Activated T-cell treated with anti-CD3 and anti-CD28 coated beads for 48 hours (primary cell): Measurements from ENCODE around the gene C1QTNF8.
"Not testable (repeated sequence)": the region's sequence is repeated elsewhere in the genome, so short reads cannot be mapped to it uniquely, and the experiment has no call there.

Experiments used
- DNase-seq: peaks from one replicate; pipeline ENCODE4 v3.0.0-alpha.2; 2020; ENCODE audit warnings: low read depth

The C1QTNF8 gene

DNA sequence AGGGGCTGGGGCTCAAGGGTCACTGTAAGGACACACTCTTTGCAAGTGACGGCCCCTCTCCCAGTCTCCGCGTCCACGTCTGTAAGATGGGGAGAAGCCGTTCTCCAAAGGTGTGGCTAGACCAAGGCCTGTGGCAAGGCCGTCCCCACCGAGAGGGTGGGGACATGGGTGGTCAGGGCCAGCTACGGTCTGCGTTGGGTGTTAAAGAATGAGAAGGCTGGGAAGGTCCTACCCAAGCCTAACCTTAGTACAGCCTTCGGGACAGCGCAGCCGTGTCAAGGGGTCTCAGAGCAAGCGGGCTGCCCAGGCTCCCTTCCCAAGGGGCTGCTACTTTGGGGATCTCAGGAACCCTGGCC is 1.9 kb downstream of the C1QTNF8 start:
- no peak for DNase-seq

DNA sequence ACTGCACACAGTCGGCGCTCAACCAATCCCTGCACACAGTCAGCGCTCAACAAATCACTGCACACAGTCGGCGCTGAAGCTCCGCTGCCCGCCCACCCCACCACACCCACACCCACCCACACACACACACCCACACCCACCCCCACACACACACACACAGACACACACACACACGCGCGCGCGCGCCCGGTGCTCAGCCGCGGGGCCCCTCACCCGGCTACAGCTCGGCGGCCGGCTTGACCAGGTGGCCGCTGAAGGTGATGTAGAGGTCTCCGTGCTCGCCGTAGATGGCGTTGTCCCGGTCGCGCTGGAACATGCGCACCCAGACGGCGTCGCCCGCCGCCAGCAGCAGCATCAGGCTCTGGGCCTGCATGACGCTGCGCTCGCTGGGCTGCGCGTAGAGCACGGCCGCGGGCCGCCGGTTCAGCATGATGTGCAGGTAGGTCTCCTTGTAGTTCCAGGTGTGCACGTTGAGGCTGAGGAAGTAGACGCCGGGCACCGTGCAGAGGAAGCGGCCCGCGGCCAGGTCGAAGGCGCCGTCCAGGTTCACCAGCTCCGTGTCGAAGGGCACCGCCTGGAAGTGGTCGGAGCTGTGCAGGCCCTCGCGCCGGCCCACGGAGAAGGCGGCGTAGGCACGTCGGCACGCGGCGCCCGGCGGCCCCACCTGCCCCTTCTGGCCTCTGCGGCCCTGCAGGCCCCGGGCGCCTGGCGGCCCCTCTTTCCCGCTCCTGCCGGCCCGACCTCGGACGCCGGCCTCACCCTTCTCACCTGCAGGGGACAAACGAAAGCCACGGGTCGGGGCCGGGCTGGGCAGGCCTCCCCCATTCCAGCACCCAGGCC is 2.5 kb downstream of the C1QTNF8 start:
- peak; percentile 43 for DNase-seq

DNA sequence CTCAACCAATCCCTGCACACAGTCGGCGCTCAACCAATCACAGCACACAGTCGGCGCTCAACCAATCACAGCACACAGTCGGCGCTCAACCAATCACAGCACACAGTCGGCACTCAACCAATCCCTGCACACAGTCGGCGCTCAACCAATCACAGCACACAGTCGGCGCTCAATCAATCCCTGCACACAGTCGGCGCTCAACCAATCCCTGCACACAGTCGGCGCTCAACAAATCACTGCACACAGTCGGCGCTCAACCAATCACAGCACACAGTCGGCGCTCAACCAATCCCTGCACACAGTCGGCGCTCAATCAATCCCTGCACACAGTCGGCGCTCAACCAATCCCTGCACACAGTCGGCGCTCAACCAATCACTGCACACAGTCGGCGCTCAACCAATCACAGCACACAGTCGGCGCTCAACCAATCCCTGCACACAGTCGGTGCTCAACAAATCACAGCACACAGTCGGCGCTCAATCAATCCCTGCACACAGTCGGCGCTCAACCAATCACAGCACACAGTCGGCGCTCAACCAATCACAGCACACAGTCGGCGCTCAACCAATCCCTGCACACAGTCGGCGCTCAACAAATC is 3.3 kb downstream of the C1QTNF8 start:
- DNase-seq: not testable (repeated sequence)

DNA sequence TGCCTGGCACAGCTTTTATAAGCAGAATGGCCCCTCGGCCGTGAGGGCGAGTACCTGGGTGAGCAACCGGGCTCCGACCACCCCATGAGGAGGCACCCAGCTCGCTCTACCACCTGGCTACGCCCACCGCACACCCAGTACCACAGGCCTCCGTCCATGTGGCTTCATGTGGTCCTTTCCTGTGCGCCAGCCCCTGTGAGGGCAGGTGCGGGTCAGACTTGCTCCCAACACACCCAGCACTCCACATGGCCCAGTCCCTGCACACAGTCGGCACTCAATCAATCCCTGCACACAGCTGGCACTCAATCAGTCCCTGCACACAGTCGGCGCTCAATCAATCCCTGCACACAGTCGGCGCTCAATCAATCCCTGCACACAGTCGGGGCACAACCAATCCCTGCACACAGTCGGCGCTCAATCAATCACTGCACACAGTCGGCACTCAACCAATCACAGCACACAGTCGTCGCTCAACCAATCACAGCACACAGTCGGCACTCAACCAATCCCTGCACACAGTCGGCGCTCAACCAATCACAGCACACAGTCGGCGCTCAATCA is 4.0 kb downstream of the C1QTNF8 start:
- no peak for DNase-seq

DNA sequence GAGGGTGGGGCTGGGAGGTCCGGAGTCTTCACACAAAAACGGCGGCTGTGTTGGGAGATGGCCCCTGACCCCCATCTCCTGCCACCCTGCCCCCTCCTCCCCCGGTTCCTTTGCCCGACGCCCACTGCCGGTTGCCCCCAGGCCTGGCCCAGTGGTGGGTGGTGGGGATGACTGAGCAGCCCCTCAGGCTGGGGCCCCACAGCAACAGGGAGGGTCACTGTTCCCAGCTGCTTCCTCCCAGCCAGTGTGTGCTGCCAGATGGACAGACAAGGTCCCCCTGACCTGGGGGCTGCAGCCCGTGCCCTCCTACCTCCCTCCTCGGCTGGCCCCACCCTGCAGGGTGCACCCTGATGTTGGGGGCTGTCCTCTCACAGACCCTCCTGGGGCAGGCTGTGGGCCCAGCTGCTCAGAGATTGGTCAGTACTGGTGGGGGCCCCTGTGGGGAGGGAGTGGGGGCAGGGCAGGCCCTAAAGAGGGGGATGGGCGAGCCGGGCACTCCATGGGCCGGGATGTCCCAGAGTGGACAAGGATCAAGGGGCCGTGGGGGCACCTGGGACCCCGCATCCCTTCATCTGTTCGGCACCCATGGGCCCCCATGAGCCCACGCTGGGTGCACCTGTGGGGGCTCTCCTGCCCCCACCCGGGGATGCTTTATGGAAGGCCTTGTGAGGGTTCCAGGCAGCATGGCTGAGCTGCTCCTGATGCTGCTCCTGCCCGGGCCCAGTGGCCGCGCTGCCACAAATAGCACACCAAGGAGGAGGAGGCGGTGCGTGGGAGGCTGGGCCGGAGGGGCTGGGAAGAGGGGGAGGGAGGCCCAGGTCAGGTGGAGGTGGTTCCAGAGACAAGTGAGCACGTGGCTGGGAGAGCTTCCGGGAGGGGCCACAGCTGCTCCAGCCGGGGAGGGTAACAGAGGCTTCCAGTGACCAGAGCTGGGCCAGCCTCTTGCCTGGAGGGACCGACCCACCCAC is 5.1 kb downstream of the C1QTNF8 start:
- DNase-seq: no peak

DNA sequence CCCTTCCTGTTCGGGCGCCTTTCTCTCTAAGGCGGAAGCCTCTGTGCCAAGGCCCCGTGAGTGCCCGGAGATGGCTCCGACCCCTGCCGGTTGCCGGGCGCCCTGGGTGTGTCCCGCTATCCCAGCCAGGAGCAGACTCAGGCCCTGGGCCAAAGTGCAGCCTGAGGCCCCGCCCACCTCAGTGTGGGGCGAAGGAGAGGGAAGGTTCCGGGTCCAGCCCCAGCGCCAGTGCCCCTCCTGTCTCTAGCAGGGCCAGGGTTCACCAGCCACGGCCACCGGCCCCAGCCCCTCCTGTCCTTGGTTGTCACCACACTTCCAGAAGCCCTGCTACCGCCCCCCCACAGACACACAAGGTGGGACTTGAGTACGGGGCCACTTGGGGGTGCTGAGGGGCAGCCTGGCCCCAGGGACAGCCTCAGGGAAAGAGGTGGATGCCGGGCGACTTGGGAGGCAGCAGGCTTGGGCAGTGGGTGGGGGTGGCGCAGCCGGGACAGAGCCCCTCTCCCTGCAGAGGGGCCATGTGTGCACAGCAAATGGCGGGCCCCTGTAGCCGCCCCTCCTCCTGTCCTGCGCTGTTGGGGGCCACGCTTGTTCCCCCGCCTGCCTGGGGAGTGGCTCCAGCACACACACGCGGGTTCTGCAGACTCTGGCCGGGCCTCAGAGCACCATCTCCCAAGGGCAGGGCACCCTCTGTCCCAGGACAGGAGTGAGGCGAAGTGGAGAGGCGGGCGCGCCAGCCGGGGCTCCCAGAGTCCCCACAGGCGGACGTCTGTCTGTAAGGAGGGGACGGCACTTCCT is 6.0 kb downstream of the C1QTNF8 start:
- DNase-seq: no peak

DNA sequence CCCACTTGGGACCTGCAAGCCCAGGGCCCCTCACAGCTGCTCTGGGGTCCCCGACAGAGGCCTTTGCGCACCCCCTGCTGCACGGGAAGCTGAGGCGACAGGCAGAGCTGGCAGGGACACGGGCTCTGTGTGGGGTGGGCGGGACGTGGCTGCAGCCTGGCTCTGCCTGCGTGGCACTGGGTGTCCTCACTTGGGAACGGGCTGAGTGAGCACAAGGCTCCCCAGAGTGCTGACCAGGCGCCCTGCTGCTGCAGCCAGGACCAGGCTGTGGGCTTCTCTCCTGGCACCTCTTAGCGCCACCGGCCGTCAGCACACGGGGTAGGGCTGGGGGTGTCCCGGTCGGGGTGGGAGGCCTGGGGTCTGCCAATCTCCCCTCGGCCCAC is 6.6 kb downstream of the C1QTNF8 start:
- DNase-seq: no peak

DNA sequence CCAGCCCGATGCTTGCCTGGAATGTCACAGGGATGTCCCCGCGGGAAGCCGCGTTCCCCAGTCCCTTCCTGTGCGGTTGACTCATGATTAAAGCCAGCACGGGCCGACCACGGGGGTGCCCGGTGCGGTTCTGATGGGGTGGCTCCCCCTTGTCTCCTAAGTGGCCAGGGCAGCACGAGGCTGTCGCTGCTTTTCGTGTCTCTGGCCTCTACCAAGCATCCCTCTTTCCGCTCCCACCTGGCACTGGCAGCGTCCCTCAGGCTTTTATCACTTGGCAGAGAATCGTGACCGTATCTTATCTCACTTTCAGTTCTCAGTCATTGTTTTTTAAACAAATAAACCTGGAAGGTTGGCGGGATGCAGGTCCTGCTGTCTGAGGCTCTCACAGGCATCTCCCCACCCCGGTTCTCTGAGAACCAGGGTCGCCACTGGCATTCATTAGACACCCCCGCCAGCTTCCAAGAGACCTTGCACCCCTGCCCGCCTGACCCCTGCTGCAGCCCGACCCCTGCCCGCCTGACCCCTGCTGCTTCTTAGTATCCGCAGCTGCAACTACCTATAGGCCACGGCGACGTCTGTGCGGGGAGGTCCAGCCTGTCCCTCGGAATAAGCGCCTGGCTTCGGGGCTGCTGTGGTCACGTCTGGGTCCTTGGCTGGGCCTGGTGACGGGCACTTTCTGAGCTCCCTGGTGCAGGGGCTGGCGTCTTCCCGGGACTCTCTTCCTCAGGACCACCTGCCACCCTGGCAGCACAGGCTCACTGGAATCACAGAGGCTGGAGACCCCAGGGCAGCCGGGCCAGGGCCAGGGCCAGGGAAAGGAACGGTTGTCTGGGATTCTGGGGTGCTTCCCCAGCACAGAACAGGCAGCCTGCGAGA is 7.5 kb downstream of the C1QTNF8 start:
- DNase-seq: no peak

DNA sequence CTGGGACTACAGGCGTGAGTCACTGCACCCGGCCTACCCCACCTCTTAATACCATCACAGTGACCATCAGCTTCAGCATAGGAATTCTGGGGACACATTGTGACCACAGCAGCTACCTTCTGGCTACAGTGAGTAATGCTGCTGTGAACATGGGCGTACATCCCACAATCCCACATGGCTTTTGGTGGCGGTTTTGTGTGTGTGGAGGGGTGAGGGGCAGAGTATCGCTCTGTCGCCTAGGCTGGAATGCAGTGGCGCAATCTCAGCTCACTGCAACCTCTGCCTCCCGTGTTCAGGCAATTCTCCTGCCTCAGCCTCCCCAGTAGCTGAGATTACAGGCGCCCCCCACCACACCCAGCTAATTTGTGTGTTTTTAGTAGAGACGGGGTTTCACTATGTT is 9.6 kb downstream of the C1QTNF8 start:
- DNase-seq: not testable (repeated sequence)

DNA sequence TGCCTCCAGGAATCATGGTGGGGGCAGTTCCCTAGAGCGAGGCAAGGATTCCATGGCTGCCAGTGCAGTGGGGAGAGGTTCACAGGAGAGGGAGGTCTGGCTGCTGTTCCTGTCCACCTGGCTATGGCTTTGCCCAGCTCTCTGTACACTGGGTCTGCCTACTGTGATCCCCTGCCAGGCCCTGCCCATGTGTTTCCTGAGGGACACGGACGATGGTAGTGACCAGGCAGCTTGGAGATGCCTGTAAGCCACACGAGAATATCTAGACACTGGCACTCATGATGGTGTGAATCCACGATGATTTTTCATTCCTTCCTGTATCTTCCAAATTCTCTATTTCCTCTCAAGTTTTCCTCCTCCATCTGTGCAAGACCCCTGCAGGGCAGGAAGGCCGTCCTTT is 11.1 kb downstream of the C1QTNF8 start:
- DNase-seq: no peak

DNA sequence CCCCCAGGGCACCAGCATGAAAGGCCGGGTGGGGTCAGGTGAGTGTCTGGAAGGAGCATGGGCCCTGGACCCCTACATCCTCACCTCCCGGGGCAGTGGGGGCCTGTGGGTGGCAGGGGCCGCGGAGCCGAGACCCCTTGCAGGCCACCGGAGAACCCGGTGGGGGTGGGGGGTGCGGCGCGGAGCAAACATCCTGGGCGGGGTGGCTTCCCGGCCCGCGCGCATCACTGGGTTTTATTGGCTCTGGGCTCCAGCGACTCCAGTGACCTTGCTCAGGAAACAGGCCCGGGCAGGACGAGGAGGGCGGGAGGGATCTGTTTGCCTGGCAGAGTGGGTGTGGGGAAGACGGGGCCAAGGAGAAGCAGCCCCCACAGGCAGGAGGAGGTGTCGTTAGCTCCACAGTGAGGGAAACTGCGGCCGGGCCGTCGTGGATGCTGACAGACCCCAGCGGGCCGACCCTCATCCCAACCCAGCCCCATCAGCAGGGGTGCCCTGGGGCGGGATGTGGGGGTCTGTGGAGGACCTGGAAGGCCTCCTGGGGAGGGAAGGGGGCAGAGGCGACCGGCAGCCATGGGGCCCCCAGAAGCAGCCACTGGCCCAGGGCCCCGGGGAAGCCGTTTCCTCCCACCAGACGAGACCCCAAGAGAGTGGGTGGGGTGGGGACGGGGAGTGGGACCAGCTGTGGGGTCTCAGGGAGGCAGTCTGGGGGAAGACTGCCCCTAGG is 12.9 kb downstream of the C1QTNF8 start:
- DNase-seq: no peak

DNA sequence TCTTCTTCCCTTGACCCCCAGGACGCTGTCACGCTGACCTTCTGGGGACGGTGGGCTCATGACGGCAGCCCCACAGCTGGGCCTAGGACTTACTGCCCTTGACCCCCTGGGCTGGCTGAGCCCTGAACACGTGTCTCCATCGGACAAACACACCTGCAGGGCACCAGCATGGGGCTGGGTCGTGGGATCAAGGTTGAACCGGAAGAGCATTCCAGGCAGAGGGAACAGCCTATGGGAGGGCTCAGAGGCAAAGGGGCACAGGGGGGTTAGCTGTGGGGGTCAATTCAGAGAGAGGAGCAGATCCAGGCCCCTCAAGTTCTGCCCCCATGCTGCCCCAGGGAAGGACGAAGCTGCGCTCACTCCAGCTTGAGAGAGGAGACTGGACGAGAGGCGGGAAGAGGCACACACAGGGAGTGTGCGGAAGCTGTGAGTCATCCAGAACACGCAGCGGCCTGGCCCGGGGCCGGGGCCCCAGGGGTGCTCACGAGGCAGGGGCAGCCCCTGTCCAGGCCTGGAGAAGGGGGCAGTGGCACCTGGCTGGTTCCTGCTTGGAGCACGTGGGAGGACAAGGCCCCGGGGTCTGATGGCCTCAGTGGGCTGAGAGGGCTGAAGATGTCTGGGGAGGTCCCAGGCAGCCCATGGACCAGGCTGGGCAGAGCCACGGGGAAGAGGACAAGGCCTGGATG is 13.6 kb downstream of the C1QTNF8 start:
- no peak for DNase-seq

DNA sequence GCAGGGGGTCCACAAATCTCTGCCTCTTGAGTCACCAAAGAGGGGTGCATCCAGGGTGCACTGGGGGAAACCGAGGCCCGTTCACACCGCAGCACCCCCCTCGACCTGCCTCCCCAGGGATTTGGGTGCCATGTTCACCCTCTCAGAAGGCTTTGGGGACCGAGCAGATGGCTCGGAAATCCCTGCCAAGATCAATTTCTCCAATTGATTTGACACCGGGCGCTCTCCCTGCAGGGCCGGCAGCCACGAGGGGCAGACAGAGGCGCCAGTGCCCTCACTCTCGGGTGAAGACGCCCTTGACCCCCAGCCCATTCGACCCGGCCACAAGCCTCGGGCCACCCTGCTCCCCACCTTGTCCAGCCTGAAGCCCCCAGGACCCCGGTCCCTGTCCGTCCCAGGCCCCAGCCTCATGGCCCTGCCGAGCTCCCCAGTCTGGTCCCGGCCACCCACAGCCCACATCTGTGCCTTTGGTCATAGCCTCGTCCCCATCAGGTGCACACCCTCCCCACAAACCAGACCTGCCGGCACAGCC is 14.2 kb downstream of the C1QTNF8 start:
- DNase-seq: no peak

DNA sequence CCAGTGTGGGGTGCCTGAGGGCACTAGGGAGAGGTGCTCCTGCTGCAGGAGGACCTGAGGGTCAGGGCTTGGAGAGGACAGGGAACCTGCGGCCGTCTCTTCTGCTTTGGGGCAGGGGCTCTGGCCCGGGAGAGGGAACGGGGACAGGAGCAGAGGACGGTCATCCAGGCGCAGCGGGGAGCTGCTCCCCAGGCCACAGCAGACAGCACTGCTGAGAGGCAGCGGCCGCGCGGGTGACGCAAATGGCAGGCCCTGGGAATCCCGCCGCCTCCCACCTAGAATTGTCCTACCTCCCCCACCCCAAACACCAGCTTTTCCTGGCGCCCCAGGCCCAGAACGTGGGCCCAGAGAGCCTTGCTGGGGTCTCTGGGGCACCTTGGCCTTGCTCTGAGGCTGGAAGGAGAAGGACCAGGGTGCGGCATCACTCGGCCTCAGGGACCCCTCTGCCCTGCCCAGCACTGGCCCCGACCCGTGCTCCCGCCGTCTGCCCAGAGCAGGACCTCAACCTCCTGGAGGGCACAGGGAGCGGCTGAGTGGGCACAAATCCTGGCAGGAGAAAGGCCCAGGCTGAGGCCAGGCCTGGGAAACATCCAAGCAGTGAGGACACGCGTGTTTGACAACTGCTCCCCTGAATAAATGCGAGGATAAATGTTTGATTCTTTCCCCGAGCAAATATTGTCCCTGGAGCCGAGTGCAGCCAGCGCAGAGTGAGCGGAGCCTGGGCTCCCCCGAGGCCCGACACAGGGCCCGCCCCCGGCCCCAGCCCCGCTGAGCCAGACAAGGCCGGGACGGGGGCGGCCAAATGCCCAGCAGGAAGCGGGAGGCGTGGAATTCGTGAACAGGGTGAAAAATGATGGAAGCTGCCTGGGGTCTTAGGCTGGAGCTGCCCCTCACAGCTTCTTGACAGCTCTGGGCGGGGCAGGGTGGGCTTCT is 15.0 kb downstream of the C1QTNF8 start:
- no peak for DNase-seq

DNA sequence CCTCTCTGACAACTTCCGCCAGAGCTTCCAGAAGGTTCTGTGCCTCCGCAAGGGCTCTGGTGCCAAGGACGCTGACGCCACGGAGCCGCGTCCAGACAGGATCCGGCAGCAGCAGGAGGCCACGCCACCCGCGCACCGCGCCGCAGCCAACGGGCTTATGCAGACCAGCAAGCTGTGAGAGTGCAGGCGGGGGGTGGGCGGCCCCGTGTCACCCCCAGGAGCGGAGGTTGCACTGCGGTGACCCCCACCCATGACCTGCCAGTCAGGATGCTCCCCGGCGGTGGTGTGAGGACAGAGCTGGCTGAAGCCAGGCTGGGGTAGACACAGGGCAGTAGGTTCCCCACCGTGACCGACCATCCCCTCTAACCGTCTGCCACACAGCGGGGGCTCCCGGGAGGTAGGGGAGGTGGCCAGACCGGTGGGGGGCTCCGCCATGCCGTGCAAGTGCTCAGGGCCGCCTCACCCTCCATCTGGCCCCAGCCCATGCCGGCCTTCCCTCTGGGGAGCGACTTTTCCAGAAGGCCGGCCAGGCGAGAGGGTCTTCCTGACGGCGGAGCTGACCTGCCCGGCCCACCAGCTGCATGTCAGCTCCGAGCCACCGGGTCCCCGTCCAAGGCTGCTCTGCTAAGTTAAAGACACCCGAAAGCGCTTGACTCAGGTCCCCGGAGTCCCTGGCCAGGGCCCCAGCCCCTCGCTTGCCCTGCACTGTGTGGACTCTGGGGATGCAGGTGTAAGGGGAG is 16.1 kb downstream of the C1QTNF8 start:
- DNase-seq: no peak

DNA sequence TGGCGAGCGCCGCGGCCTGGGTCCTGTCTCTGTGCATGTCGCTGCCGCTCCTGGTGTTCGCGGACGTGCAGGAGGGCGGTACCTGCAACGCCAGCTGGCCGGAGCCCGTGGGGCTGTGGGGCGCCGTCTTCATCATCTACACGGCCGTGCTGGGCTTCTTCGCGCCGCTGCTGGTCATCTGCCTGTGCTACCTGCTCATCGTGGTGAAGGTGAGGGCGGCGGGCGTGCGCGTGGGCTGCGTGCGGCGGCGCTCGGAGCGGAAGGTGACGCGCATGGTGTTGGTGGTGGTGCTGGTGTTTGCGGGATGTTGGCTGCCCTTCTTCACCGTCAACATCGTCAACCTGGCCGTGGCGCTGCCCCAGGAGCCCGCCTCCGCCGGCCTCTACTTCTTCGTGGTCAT is 16.7 kb downstream of the C1QTNF8 start:
- DNase-seq: no peak

DNA sequence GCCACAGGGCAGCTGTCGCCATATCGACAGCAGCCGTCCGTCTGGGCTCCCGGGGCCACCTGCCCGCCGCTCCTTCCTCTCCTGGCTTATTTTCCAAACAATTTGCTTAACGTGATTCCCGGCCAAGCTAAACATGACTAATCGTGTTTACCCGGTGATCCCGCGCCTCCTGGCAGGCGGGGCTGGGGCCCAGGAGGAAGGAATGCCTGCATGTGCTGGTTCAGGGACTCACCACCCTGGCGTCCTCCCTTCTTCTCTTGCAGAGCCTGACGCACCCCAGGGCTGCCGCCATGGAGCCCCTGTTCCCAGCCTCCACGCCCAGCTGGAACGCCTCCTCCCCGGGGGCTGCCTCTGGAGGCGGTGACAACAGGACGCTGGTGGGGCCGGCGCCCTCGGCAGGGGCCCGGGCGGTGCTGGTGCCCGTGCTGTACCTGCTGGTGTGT is 17.4 kb downstream of the C1QTNF8 start:
- no peak for DNase-seq
